HG02610 (cell line): Measurements from ENCODE around the gene SULT1A1.
"Not testable (repeated sequence)": the region's sequence is repeated elsewhere in the genome, so short reads cannot be mapped to it uniquely, and the experiment has no call there.

Experiments
- ATAC-seq: cut with Tn5 transposase; IDR thresholded peaks from one replicate; pipeline ENCODE4 v1.9.1; 2021; ENCODE audit warnings: mild to moderate bottlenecking, moderate library complexity; ENCODE audit not compliant: unreplicated experiment

The SULT1A1 gene

GRCh38 chr16:28592511-28592910 lies 17.3 kb downstream of the SULT1A1 start:
- no peak for ATAC-seq

GRCh38 chr16:28591355-28591754 lies 18.5 kb downstream of the SULT1A1 start:
- ATAC-seq, result no peak

GRCh38 chr16:28590384-28591340 lies 19.2 kb downstream of the SULT1A1 start:
- ATAC-seq, result no peak

GRCh38 chr16:28589930-28590329 lies 19.9 kb downstream of the SULT1A1 start:
- ATAC-seq, result no peak

- no peak for ATAC-seq
Observed at GRCh38 chr16:28589069-28589468, 20.8 kb downstream of the SULT1A1 start.

GRCh38 chr16:28587386-28587785 lies 22.5 kb downstream of the SULT1A1 start:
- no peak for ATAC-seq

- ATAC-seq, result no peak
Observed at GRCh38 chr16:28586466-28586865, 23.4 kb downstream of the SULT1A1 start.

- no peak for ATAC-seq
Observed at GRCh38 chr16:28585674-28586073, 24.2 kb downstream of the SULT1A1 start.

- no peak for ATAC-seq
Observed at GRCh38 chr16:28580726-28581315, 29.0 kb downstream of the SULT1A1 start.

GRCh38 chr16:28575446-28576109 lies 34.3 kb downstream of the SULT1A1 start:
- no peak for ATAC-seq

GRCh38 chr16:28574925-28575324 lies 34.9 kb downstream of the SULT1A1 start:
- no peak for ATAC-seq

GRCh38 chr16:28573738-28574718 lies 35.8 kb downstream of the SULT1A1 start:
- no peak for ATAC-seq

- no peak for ATAC-seq
Observed at GRCh38 chr16:28572696-28573510, 36.9 kb downstream of the SULT1A1 start.

GRCh38 chr16:28569968-28570752 lies 39.7 kb downstream of the SULT1A1 start:
- no peak for ATAC-seq

- no peak for ATAC-seq
Observed at GRCh38 chr16:28569021-28569420, 40.8 kb downstream of the SULT1A1 start.

- ATAC-seq, result no peak
Observed at GRCh38 chr16:28567292-28567691, 42.6 kb downstream of the SULT1A1 start.

GRCh38 chr16:28566233-28566925 lies 43.5 kb downstream of the SULT1A1 start:
- not testable (repeated sequence) for ATAC-seq

- ATAC-seq, result no peak
Observed at GRCh38 chr16:28563218-28563617, 46.6 kb downstream of the SULT1A1 start.
